ENCODE measurements around the gene PTPRN2.
"Not testable (repeated sequence)": the region's sequence is repeated elsewhere in the genome, so short reads cannot be mapped to it uniquely, and the experiment has no call there.

The PTPRN2 gene

GRCh38 chr7:158049271-158049670 is 538.4 kb downstream of the PTPRN2 start:
- no peak for DNase-seq (ENCODE audit: low read depth)

- DNase-seq (ENCODE audit: low read depth), result no peak
Measured at GRCh38 chr7:158048569-158048968, 539.1 kb downstream of the PTPRN2 start.

- DNase-seq (ENCODE audit: low read depth), result no peak
Measured at GRCh38 chr7:158047391-158048059, 540.1 kb downstream of the PTPRN2 start.

- DNase-seq (ENCODE audit: low read depth), result not testable (repeated sequence)
Measured at GRCh38 chr7:158046246-158046645, 541.4 kb downstream of the PTPRN2 start.

- no peak for DNase-seq (ENCODE audit: low read depth)
Measured at GRCh38 chr7:158044482-158044823, 543.2 kb downstream of the PTPRN2 start.

- no peak for DNase-seq (ENCODE audit: low read depth)
Measured at GRCh38 chr7:158043551-158044481, 543.8 kb downstream of the PTPRN2 start.

- DNase-seq (ENCODE audit: low read depth), result no peak
Measured at GRCh38 chr7:158042156-158042880, 545.3 kb downstream of the PTPRN2 start.

- no peak for DNase-seq (ENCODE audit: low read depth)
Measured at GRCh38 chr7:158040199-158040598, 547.4 kb downstream of the PTPRN2 start.

GRCh38 chr7:158039270-158039669 is 548.4 kb downstream of the PTPRN2 start:
- DNase-seq (ENCODE audit: low read depth), result no peak

- DNase-seq (ENCODE audit: low read depth), result no peak
Measured at GRCh38 chr7:158037211-158037610, 550.4 kb downstream of the PTPRN2 start.

GRCh38 chr7:158035343-158035742 is 552.3 kb downstream of the PTPRN2 start:
- DNase-seq (ENCODE audit: low read depth), result no peak

- DNase-seq (ENCODE audit: low read depth), result no peak
Measured at GRCh38 chr7:158034571-158034970, 553.1 kb downstream of the PTPRN2 start.

- DNase-seq (ENCODE audit: low read depth), result not testable (repeated sequence)
Measured at GRCh38 chr7:158033925-158034324, 553.7 kb downstream of the PTPRN2 start.

- no peak for DNase-seq (ENCODE audit: low read depth)
Measured at GRCh38 chr7:158033196-158033595, 554.4 kb downstream of the PTPRN2 start.

- DNase-seq (ENCODE audit: low read depth), result no peak
Measured at GRCh38 chr7:158032561-158033115, 555.0 kb downstream of the PTPRN2 start.

GRCh38 chr7:158031867-158032308 is 555.7 kb downstream of the PTPRN2 start:
- DNase-seq (ENCODE audit: low read depth), result no peak

GRCh38 chr7:158030566-158030965 is 557.1 kb downstream of the PTPRN2 start:
- DNase-seq (ENCODE audit: low read depth), result no peak

GRCh38 chr7:158030071-158030470 is 557.6 kb downstream of the PTPRN2 start:
- DNase-seq (ENCODE audit: low read depth), result no peak

GRCh38 chr7:158029509-158029908 is 558.1 kb downstream of the PTPRN2 start:
- DNase-seq (ENCODE audit: low read depth), result no peak

GRCh38 chr7:158028971-158029370 is 558.7 kb downstream of the PTPRN2 start:
- no peak for DNase-seq (ENCODE audit: low read depth)

GRCh38 chr7:158028290-158028941 is 559.2 kb downstream of the PTPRN2 start:
- DNase-seq (ENCODE audit: low read depth), result no peak

- DNase-seq (ENCODE audit: low read depth), result no peak
Measured at GRCh38 chr7:158027646-158028045, 560.0 kb downstream of the PTPRN2 start.
